C4-2B (cell line): ENCODE results near the gene RTEL1.
"Not testable (repeated sequence)": the region's sequence is repeated elsewhere in the genome, so short reads cannot be mapped to it uniquely, and the experiment has no call there.

ENCODE experiments used
- ZFX ChIP-seq: fragments of 450-650 bp; IDR thresholded peaks from 2 replicates; pipeline ENCODE4 v1.6.1; 2017
- TF ChIP-seq, protein P1 (sequence below): fragments of 450-650 bp; conservative IDR thresholded peaks from 2 replicates; pipeline ENCODE4 v1.5.1; 2017; ENCODE audit warnings: mild to moderate bottlenecking

DNA sequence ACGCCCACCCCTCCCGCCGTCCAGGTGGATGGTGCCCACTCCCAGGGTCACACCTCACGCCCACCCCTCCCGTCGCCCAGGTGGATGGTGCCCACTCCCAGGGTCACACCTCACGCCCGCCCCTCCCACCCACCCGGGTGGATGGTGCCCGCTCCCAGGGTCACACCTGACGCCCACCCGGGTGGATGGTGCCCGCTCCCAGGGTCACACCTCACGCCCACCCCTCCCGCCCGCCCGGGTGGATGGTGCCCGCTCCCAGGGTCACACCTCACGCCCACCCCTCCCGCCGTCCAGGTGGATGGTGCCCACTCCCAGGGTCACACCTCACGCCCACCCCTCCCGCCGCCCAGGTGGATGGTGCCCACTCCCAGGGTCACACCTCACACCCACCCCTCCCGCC, 7.6 kb upstream of the RTEL1 start:
- TF ChIP-seq, protein P1, sequence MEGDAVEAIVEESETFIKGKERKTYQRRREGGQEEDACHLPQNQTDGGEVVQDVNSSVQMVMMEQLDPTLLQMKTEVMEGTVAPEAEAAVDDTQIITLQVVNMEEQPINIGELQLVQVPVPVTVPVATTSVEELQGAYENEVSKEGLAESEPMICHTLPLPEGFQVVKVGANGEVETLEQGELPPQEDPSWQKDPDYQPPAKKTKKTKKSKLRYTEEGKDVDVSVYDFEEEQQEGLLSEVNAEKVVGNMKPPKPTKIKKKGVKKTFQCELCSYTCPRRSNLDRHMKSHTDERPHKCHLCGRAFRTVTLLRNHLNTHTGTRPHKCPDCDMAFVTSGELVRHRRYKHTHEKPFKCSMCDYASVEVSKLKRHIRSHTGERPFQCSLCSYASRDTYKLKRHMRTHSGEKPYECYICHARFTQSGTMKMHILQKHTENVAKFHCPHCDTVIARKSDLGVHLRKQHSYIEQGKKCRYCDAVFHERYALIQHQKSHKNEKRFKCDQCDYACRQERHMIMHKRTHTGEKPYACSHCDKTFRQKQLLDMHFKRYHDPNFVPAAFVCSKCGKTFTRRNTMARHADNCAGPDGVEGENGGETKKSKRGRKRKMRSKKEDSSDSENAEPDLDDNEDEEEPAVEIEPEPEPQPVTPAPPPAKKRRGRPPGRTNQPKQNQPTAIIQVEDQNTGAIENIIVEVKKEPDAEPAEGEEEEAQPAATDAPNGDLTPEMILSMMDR = not testable (repeated sequence)
- not testable (repeated sequence) for TF ChIP-seq ZFX
